GM23338 (cell line): Measurements from ENCODE around the gene IMMP2L. TPM values are rescaled to one million over a fixed set of nuclear protein-coding genes. Genes with fewer than 3 reads are reported as not detected.

Experiments used
- ATAC-seq: fragments of 200-7000 bp; cut with Tn5 transposase; 3 replicates; pipeline ENCODE4 v1.9.1; 2020
- DNase-seq: peaks from one replicate; pipeline ENCODE4 v3.0.0-alpha.2; 2015; ENCODE audit warnings: low spot score
- H2AFZ ChIP-seq: fragments of 200-600 bp; sonication (generic); 2 replicates; pipeline ENCODE4 v1.8.0; 2016; ENCODE audit warnings: antibody characterized with exemption, mild to moderate bottlenecking, moderate library complexity
- H3F3A ChIP-seq: fragments of 200-600 bp; sonication (generic); replicated peaks from 2 replicates; pipeline ENCODE4 v1.8.0; 2017; ENCODE audit warnings: antibody characterized with exemption, mixed run types, low read depth
- H3K27ac ChIP-seq: fragments of 200-600 bp; sonication (generic); 2 replicates; pipeline ENCODE4 v1.6.1; 2016; ENCODE audit warnings: low read depth
- H3K27me3 ChIP-seq: fragments of 200-600 bp; sonication (generic); 2 replicates; pipeline ENCODE4 v1.8.0; 2016; ENCODE audit warnings: mild to moderate bottlenecking, mixed run types, moderate library complexity; ENCODE audit not compliant: insufficient read depth
- H3K36me3 ChIP-seq: fragments of 200-600 bp; sonication (generic); 2 replicates; pipeline ENCODE4 v1.8.0; 2016; ENCODE audit warnings: mild to moderate bottlenecking; ENCODE audit not compliant: insufficient read depth
- H3K4me1 ChIP-seq: fragments of 200-600 bp; sonication (generic); 2 replicates; pipeline ENCODE4 v1.8.0; 2016; ENCODE audit warnings: mild to moderate bottlenecking, moderate library complexity; ENCODE audit not compliant: insufficient read depth
- H3K4me2 ChIP-seq: fragments of 200-600 bp; sonication (generic); 2 replicates; pipeline ENCODE4 v1.7.1; 2017; ENCODE audit warnings: mixed run types
- H3K4me3 ChIP-seq: fragments of 200-600 bp; sonication (generic); 2 replicates; pipeline ENCODE4 v1.6.1; 2016; ENCODE audit warnings: mixed run types
- H3K79me2 ChIP-seq: fragments of 200-600 bp; sonication (generic); replicated peaks from 2 replicates; pipeline ENCODE4 v1.8.0; 2017; ENCODE audit warnings: mild to moderate bottlenecking; ENCODE audit not compliant: insufficient read depth
- H3K9me2 ChIP-seq: fragments of 200-600 bp; sonication (generic); 2 replicates; pipeline ENCODE4 v1.8.0; 2017; ENCODE audit not compliant: insufficient read depth
- H4K20me1 ChIP-seq: fragments of 200-600 bp; sonication (generic); replicated peaks from 2 replicates; pipeline ENCODE4 v1.8.0; 2017; ENCODE audit warnings: mild to moderate bottlenecking; ENCODE audit not compliant: insufficient read depth
- H3K27ac Mint-ChIP-seq: 2 replicates; pipeline ENCODE4 v1.8.0; 2020; ENCODE audit warnings: inconsistent platforms, mild to moderate bottlenecking, moderate library complexity, mixed read lengths
- H3K27me3 Mint-ChIP-seq: 3 replicates; pipeline ENCODE4 v1.8.0; 2022; ENCODE audit warnings: low read depth, mild to moderate bottlenecking, moderate library complexity, mixed read lengths, inconsistent platforms; ENCODE audit not compliant: insufficient read depth, poor library complexity
- H3K36me3 Mint-ChIP-seq: 3 replicates; pipeline ENCODE4 v1.8.0; 2021; ENCODE audit warnings: low read depth, mild to moderate bottlenecking, inconsistent platforms, moderate library complexity, mixed read lengths
- H3K4me1 Mint-ChIP-seq: 3 replicates; pipeline ENCODE4 v1.8.0; 2020; ENCODE audit warnings: mild to moderate bottlenecking, inconsistent platforms, mixed read lengths
- H3K4me3 Mint-ChIP-seq: 3 replicates; pipeline ENCODE4 v1.8.0; 2021; ENCODE audit warnings: moderate library complexity, mild to moderate bottlenecking, inconsistent platforms, mixed read lengths
- H3K9me3 Mint-ChIP-seq: 3 replicates; pipeline ENCODE4 v1.8.0; 2020; ENCODE audit warnings: moderate library complexity, mild to moderate bottlenecking, inconsistent platforms, mixed read lengths
- CREB1 ChIP-seq: fragments of 250-450 bp; sonication (Bioruptor Pico); IDR thresholded peaks from 2 replicates; pipeline ENCODE4 v1.5.0; 2020; ENCODE audit warnings: low read depth, mild to moderate bottlenecking, moderate library complexity
- EZH2 ChIP-seq: fragments of 200-600 bp; sonication (generic); IDR thresholded peaks from one replicate; pipeline ENCODE4 v1.8.0; 2017; ENCODE audit warnings: antibody characterized with exemption, mild to moderate bottlenecking, low read depth; ENCODE audit not compliant: unreplicated experiment
- EZH2phosphoT487 ChIP-seq: fragments of 200-600 bp; sonication (generic); IDR thresholded peaks from one replicate; pipeline ENCODE4 v1.8.1; 2018; ENCODE audit warnings: antibody characterized with exemption; ENCODE audit not compliant: unreplicated experiment
- JUNB ChIP-seq: IDR thresholded peaks from one replicate; pipeline ENCODE4 v1.6.1; 2016; ENCODE audit warnings: antibody characterized with exemption; ENCODE audit not compliant: unreplicated experiment
- NANOG ChIP-seq: IDR thresholded peaks from 2 replicates; pipeline ENCODE4 v1.6.1; 2016; ENCODE audit warnings: antibody characterized with exemption, borderline replicate concordance
- POLR2AphosphoS5 ChIP-seq: IDR thresholded peaks from 2 replicates; pipeline ENCODE4 v1.6.1; 2016; ENCODE audit warnings: antibody characterized with exemption, low read depth
- STAT1 ChIP-seq: IDR thresholded peaks from one replicate; pipeline ENCODE4 v1.6.1; 2016; ENCODE audit warnings: antibody characterized with exemption; ENCODE audit not compliant: unreplicated experiment
- ZNF114 ChIP-seq: fragments of 250-450 bp; sonication (Bioruptor Pico); IDR thresholded peaks from 2 replicates; pipeline ENCODE4 v1.5.0; 2020; ENCODE audit warnings: mild to moderate bottlenecking, moderate library complexity
- polyA plus RNA-seq: library from polyadenylated mRNA; unstranded; fragments of >200 nt; fragmentation: Nextera tagmentation; extraction: Ambion mirVana; gene quantifications from 2 replicates; pipeline ENCODE4 v1.2.1, GENCODE V29; 2016
- total RNA-seq: library from RNA; depleted of rRNA; stranded (reverse); fragments of >200 nt; shearing (Covaris generic); gene quantifications from 2 replicates; pipeline ENCODE4 v1.2.3, GENCODE V29; 2014
- TF ChIP-seq, protein P1 (sequence below), 2 experiments: fragments of 200-600 bp in 1 of 2; sonication (generic) in 1 of 2; conservative IDR thresholded peaks; 2 replicates each; pipeline versions ENCODE4 v1.5.1 to v1.6.1; 2016 to 2017; ENCODE audit warnings: antibody characterized with exemption in 2 of 2, low read depth in 2 of 2, mild to moderate bottlenecking in 2 of 2, moderate library complexity in 1 of 2
- TF ChIP-seq, protein P2 (sequence below): IDR thresholded peaks from one replicate; pipeline ENCODE4 v1.6.1; 2018; ENCODE audit warnings: antibody characterized with exemption; ENCODE audit not compliant: unreplicated experiment
- TF ChIP-seq, protein P3 (sequence below): IDR thresholded peaks from 2 replicates; pipeline ENCODE4 v1.6.1; 2016; ENCODE audit warnings: antibody characterized with exemption
- TF ChIP-seq, protein P4 (sequence below): fragments of 250-450 bp; sonication (Bioruptor Pico); IDR thresholded peaks from 2 replicates; pipeline ENCODE4 v1.5.0; 2020; ENCODE audit warnings: mild to moderate bottlenecking, moderate library complexity

The IMMP2L gene
- total and polyA plus RNA-seq, 2 experiments from 2014 or later: 7.3 to 14.0 TPM

DNA sequence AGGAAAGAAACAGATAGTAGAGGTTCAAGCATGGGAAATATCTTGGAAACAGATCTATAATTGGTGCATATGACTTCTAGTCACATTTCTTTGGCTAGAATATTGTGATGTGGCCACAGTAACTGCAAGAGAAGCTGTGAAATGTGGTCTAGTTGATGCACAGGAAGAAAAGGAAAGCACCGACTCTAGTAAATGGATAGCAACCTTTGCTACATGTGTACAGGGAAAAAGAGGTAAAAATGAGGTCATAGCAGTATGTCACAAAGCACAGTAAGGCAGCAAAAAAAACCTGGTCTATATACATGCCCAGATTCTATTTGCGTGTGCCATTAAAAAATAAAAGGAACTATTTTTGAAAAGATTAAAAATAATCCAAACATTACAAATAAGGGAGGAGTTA, 573.9 kb downstream of the IMMP2L start:
- Mint-ChIP-seq H3K9me3 (no peaks in the 10 kb centered on the region), H3K27me3 (peaks cover 2% of the 10 kb centered on the region), H3K4me1 (no peaks in the 10 kb centered on the region), H3K36me3 (no peaks in the 10 kb centered on the region), H3K4me3 (no peak overlapping the region), H3K27ac (no peak overlapping the region)
- TF ChIP-seq EZH2: no peak
- TF ChIP-seq EZH2phosphoT487: no peak
- TF ChIP-seq, protein P1, sequence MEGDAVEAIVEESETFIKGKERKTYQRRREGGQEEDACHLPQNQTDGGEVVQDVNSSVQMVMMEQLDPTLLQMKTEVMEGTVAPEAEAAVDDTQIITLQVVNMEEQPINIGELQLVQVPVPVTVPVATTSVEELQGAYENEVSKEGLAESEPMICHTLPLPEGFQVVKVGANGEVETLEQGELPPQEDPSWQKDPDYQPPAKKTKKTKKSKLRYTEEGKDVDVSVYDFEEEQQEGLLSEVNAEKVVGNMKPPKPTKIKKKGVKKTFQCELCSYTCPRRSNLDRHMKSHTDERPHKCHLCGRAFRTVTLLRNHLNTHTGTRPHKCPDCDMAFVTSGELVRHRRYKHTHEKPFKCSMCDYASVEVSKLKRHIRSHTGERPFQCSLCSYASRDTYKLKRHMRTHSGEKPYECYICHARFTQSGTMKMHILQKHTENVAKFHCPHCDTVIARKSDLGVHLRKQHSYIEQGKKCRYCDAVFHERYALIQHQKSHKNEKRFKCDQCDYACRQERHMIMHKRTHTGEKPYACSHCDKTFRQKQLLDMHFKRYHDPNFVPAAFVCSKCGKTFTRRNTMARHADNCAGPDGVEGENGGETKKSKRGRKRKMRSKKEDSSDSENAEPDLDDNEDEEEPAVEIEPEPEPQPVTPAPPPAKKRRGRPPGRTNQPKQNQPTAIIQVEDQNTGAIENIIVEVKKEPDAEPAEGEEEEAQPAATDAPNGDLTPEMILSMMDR (conservative IDR thresholded peaks at IDR 0.05; ENCODE audit: low read depth in 2 of 2): no peak
- no peak for TF ChIP-seq CREB1 (CRISPR knock-in tag)
- TF ChIP-seq NANOG: no peak
- TF ChIP-seq, protein P2, sequence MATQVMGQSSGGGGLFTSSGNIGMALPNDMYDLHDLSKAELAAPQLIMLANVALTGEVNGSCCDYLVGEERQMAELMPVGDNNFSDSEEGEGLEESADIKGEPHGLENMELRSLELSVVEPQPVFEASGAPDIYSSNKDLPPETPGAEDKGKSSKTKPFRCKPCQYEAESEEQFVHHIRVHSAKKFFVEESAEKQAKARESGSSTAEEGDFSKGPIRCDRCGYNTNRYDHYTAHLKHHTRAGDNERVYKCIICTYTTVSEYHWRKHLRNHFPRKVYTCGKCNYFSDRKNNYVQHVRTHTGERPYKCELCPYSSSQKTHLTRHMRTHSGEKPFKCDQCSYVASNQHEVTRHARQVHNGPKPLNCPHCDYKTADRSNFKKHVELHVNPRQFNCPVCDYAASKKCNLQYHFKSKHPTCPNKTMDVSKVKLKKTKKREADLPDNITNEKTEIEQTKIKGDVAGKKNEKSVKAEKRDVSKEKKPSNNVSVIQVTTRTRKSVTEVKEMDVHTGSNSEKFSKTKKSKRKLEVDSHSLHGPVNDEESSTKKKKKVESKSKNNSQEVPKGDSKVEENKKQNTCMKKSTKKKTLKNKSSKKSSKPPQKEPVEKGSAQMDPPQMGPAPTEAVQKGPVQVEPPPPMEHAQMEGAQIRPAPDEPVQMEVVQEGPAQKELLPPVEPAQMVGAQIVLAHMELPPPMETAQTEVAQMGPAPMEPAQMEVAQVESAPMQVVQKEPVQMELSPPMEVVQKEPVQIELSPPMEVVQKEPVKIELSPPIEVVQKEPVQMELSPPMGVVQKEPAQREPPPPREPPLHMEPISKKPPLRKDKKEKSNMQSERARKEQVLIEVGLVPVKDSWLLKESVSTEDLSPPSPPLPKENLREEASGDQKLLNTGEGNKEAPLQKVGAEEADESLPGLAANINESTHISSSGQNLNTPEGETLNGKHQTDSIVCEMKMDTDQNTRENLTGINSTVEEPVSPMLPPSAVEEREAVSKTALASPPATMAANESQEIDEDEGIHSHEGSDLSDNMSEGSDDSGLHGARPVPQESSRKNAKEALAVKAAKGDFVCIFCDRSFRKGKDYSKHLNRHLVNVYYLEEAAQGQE: no peak
- TF ChIP-seq, protein P3, sequence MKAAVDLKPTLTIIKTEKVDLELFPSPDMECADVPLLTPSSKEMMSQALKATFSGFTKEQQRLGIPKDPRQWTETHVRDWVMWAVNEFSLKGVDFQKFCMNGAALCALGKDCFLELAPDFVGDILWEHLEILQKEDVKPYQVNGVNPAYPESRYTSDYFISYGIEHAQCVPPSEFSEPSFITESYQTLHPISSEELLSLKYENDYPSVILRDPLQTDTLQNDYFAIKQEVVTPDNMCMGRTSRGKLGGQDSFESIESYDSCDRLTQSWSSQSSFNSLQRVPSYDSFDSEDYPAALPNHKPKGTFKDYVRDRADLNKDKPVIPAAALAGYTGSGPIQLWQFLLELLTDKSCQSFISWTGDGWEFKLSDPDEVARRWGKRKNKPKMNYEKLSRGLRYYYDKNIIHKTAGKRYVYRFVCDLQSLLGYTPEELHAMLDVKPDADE: no peak
- TF ChIP-seq, protein P4, sequence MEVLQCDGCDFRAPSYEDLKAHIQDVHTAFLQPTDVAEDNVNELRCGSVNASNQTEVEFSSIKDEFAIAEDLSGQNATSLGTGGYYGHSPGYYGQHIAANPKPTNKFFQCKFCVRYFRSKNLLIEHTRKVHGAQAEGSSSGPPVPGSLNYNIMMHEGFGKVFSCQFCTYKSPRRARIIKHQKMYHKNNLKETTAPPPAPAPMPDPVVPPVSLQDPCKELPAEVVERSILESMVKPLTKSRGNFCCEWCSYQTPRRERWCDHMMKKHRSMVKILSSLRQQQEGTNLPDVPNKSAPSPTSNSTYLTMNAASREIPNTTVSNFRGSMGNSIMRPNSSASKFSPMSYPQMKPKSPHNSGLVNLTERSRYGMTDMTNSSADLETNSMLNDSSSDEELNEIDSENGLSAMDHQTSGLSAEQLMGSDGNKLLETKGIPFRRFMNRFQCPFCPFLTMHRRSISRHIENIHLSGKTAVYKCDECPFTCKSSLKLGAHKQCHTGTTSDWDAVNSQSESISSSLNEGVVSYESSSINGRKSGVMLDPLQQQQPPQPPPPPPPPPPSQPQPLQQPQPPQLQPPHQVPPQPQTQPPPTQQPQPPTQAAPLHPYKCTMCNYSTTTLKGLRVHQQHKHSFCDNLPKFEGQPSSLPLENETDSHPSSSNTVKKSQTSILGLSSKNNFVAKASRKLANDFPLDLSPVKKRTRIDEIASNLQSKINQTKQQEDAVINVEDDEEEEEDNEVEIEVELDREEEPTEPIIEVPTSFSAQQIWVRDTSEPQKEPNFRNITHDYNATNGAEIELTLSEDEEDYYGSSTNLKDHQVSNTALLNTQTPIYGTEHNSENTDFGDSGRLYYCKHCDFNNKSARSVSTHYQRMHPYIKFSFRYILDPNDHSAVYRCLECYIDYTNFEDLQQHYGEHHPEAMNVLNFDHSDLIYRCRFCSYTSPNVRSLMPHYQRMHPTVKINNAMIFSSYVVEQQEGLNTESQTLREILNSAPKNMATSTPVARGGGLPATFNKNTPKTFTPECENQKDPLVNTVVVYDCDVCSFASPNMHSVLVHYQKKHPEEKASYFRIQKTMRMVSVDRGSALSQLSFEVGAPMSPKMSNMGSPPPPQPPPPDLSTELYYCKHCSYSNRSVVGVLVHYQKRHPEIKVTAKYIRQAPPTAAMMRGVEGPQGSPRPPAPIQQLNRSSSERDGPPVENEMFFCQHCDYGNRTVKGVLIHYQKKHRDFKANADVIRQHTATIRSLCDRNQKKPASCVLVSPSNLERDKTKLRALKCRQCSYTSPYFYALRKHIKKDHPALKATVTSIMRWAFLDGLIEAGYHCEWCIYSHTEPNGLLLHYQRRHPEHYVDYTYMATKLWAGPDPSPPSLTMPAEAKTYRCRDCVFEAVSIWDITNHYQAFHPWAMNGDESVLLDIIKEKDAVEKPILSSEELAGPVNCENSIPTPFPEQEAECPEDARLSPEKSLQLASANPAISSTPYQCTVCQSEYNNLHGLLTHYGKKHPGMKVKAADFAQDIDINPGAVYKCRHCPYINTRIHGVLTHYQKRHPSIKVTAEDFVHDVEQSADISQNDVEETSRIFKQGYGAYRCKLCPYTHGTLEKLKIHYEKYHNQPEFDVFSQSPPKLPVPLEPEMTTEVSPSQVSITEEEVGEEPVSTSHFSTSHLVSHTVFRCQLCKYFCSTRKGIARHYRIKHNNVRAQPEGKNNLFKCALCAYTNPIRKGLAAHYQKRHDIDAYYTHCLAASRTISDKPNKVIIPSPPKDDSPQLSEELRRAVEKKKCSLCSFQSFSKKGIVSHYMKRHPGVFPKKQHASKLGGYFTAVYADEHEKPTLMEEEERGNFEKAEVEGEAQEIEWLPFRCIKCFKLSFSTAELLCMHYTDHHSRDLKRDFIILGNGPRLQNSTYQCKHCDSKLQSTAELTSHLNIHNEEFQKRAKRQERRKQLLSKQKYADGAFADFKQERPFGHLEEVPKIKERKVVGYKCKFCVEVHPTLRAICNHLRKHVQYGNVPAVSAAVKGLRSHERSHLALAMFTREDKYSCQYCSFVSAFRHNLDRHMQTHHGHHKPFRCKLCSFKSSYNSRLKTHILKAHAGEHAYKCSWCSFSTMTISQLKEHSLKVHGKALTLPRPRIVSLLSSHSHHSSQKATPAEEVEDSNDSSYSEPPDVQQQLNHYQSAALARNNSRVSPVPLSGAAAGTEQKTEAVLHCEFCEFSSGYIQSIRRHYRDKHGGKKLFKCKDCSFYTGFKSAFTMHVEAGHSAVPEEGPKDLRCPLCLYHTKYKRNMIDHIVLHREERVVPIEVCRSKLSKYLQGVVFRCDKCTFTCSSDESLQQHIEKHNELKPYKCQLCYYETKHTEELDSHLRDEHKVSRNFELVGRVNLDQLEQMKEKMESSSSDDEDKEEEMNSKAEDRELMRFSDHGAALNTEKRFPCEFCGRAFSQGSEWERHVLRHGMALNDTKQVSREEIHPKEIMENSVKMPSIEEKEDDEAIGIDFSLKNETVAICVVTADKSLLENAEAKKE: no peak
- no peak for TF ChIP-seq JUNB
- TF ChIP-seq STAT1: no peak
- TF ChIP-seq POLR2AphosphoS5: no peak
- TF ChIP-seq ZNF114: no peak
- no peak overlapping the region for H3K4me2 ChIP-seq
- H3K27me3 ChIP-seq: no peaks in the 10 kb centered on the region
- ATAC-seq: no peak
- no peaks in the 10 kb centered on the region for H3K9me2 ChIP-seq
- H3K4me1 ChIP-seq: no peaks in the 10 kb centered on the region
- H3K4me3 ChIP-seq: no peak overlapping the region
- no peaks in the 10 kb centered on the region for H3K79me2 ChIP-seq
- no peaks in the 10 kb centered on the region for H3K36me3 ChIP-seq
- H2AFZ ChIP-seq: no peak overlapping the region
- H4K20me1 ChIP-seq: no peaks in the 10 kb centered on the region
- H3K27ac ChIP-seq: no peak overlapping the region
- DNase-seq: no peak
- H3F3A ChIP-seq: no peaks in the 10 kb centered on the region
